Peyer's patch (tissue), 4 donors: Measurements from ENCODE around the gene PPARGC1A. TPM values are rescaled to one million over a fixed set of nuclear protein-coding genes. Genes with fewer than 3 reads are reported as not detected.

Source experiments
- DNase-seq, 3 donors: peaks; one replicate each; pipeline ENCODE4 v3.0.0-alpha.2; 2017 to 2019
- H3K27ac ChIP-seq, 4 donors: fragments of 200-600 bp; sonication (generic); one replicate each; pipeline ENCODE4 v1.5.1; 2016 to 2019
- H3K27me3 ChIP-seq, 2 donors: fragments of 200-600 bp; sonication (generic); one replicate each; pipeline ENCODE4 v1.5.1; 2019
- H3K36me3 ChIP-seq, 3 donors: fragments of 200-600 bp; sonication (generic); one replicate each; pipeline ENCODE4 v1.5.1; 2016 to 2019
- H3K4me1 ChIP-seq, 4 donors: fragments of 200-600 bp; sonication (generic); one replicate each; pipeline ENCODE4 v1.5.1; 2016 to 2019
- H3K4me3 ChIP-seq, 4 donors: fragments of 200-600 bp; sonication (generic); 1 replicate in 3 of 4; 2 replicates in 1 of 4; pipeline ENCODE4 v1.5.1; 2016 to 2019; ENCODE audit warnings: mild to moderate bottlenecking in 1 of 4
- H3K9me3 ChIP-seq, 4 donors: fragments of 200-600 bp; sonication (generic); one replicate each; pipeline ENCODE4 v1.5.1; 2016 to 2019; ENCODE audit warnings: mild to moderate bottlenecking in 1 of 4
- CTCF ChIP-seq, 6 experiments: fragments of 450-650 bp in 4 of 6; fragments of 200-600 bp in 2 of 6; sonication (generic) in 1 of 6; IDR thresholded peaks; one replicate each; pipeline ENCODE4 v1.5.1; 2017 to 2019; ENCODE audit warnings: antibody characterized with exemption in 6 of 6, mild to moderate bottlenecking in 3 of 6, moderate library complexity in 1 of 6
- POLR2A ChIP-seq, 2 donors: fragments of 450-650 bp; IDR thresholded peaks; one replicate each; pipeline ENCODE4 v1.5.1; 2017; ENCODE audit warnings: antibody characterized with exemption in 2 of 2, mild to moderate bottlenecking in 2 of 2, moderate library complexity in 2 of 2
- total RNA-seq, 4 donors: library from RNA; depleted of rRNA; stranded (reverse); fragments of >200 nt; gene quantifications; one replicate each; pipeline ENCODE4 v1.1.0, GENCODE V29; 2016

The PPARGC1A gene
- total RNA-seq, 4 donors from 2014 or later: 53.6 to 106 (median 66.0) TPM

DNA sequence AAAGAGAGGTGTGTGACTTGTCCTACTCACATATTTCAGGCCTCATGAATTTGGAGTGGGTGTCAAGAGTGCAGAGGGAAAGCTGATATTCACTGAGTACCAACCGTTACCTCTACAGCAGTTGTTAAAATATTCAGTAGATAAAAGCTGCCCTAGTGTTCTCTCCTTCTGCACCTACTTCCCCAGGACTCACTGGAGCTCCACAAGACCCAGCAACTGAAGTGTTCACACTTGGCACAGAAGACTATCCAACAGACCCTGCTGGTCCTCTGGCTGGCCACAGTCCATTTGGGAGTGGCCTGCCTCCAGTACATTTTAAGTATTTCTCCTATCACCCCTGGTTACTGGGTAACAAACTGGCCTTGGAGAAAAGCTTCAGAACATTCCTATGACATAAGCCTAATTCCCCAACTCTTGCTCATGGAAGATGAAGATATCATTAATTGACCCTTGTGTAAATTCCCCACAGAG, 70.8 kb downstream of the PPARGC1A start:
- no peaks in the 10 kb centered on the region for H3K4me1 ChIP-seq
- H3K36me3 ChIP-seq: peaks cover 0 to 39% (median 0%) of the 10 kb centered on the region in 3 donors
- no peak for DNase-seq
- no peak overlapping the region for H3K27ac ChIP-seq
- TF ChIP-seq POLR2A (IDR thresholded peaks at IDR 0.05): no peak
- no peaks in the 10 kb centered on the region for H3K27me3 ChIP-seq
- no peak overlapping the region for H3K4me3 ChIP-seq
- no peaks in the 10 kb centered on the region for H3K9me3 ChIP-seq

DNA sequence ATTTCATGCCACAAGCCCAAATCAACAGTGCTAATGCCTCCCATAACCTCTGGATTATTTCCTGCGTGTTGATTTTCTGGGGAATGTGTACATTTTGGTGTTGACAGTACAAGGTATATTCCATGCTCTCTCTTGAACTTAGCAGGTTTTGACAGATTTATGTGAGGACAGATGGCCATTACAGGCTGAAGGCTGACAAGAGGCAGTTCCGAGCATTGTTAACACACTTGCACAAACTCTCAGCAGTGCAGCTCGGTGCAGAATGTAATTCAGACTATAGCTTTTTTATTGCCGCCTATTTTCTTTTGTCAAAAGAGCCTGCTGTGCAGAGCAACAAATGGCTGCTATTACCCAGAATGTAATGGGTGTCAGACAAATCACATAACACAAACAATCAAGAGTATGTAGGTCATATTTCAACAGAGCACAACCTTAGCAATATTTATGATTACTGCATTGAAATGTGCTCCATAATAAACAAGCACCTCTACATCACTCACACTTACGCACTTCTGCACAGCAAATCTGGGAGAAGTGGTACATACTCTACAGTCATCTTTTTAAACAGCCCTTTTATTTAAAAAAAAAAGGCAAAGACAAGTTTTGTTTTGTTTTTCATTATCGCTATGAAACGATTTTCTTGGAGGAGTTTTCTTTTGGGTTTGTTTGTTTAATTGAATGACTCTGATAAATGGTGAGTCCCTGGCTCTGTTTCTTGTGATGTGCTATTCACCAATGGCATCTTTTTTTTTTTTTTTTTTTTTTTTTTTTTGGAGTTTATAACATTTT, 71.6 kb downstream of the PPARGC1A start:
- Histone ChIP-seq H3K36me3 (peaks cover 0 to 44% (median 0%) of the 10 kb centered on the region in 3 donors), H3K27me3 (no peaks in the 10 kb centered on the region), H3K4me3 (no peak overlapping the region), H3K27ac (no peak overlapping the region), H3K9me3 (no peaks in the 10 kb centered on the region), H3K4me1 (no peaks in the 10 kb centered on the region)
- DNase-seq: no peak
- TF ChIP-seq CTCF (IDR thresholded peaks at IDR 0.05) (no peak), POLR2A (IDR thresholded peaks at IDR 0.05) (no peak)

- Histone ChIP-seq H3K27ac (no peak overlapping the region), H3K36me3 (peaks cover 0 to 34% (median 0%) of the 10 kb centered on the region in 3 donors), H3K4me1 (no peaks in the 10 kb centered on the region), H3K9me3 (no peaks in the 10 kb centered on the region), H3K27me3 (no peaks in the 10 kb centered on the region), H3K4me3 (no peak overlapping the region)
- no peak for DNase-seq
- TF ChIP-seq CTCF (IDR thresholded peaks at IDR 0.05) (no peak), POLR2A (IDR thresholded peaks at IDR 0.05) (no peak)
Measured at GRCh38 chr4:23814996-23815660, 74.7 kb downstream of the PPARGC1A start.

GRCh38 chr4:23814587-23814986, 75.3 kb downstream of the PPARGC1A start:
- Histone ChIP-seq H3K27me3 (no peaks in the 10 kb centered on the region), H3K4me3 (no peak overlapping the region), H3K9me3 (no peaks in the 10 kb centered on the region), H3K36me3 (peaks cover 0 to 34% (median 0%) of the 10 kb centered on the region in 3 donors), H3K4me1 (no peaks in the 10 kb centered on the region), H3K27ac (no peak overlapping the region)
- TF ChIP-seq POLR2A (IDR thresholded peaks at IDR 0.05): no peak
- no peak for TF ChIP-seq CTCF (IDR thresholded peaks at IDR 0.05)
- no peak for DNase-seq

DNA sequence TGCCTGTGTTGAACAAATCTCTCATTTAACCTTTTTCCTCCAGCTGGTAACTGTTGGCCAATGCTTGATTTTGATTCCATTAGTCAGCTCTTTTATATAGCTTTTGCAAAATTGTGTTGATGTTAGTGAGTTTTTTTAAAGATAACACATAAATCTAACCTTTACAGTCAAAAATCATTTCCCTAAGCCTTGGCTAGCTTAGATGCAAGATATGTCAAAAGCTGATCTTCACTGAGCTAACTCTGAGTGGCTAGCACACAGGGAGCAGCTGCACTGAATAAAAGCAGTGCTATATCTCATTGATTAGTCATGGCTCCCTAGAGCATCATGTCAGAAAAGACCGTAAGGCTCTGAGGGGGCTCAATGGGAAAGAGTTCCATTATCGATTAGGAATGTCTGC, 78.7 kb downstream of the PPARGC1A start:
- no peaks in the 10 kb centered on the region for H3K27me3 ChIP-seq
- H3K27ac ChIP-seq: no peak overlapping the region
- H3K4me1 ChIP-seq: no peaks in the 10 kb centered on the region
- H3K36me3 ChIP-seq: peaks cover 0 to 36% (median 0%) of the 10 kb centered on the region in 3 donors
- H3K9me3 ChIP-seq: no peaks in the 10 kb centered on the region
- no peak overlapping the region for H3K4me3 ChIP-seq
- no peak for TF ChIP-seq CTCF (IDR thresholded peaks at IDR 0.05)
- no peak for TF ChIP-seq POLR2A (IDR thresholded peaks at IDR 0.05)
- DNase-seq: no peak

DNA sequence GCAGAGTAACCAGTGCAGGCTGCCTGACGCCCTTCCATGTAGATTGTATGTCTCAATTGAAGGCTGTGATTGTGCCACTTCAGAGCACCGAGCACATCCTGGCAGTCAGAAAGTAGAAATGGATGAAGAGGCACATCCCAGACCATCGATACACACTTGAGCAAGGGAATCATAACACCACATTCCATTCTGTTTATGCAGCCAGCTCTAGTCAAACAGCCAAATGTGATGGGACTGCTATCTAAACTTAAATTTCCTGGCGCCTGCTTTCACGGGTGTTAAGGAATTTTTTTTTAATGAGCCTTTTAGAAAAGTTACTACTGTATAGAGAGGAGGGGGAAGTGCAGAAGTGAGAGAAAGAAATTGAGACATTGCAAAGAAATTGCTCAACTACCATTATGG, 84.4 kb downstream of the PPARGC1A start:
- Histone ChIP-seq H3K4me1 (no peaks in the 10 kb centered on the region), H3K4me3 (no peak overlapping the region), H3K9me3 (no peaks in the 10 kb centered on the region), H3K27me3 (no peaks in the 10 kb centered on the region), H3K27ac (no peak overlapping the region), H3K36me3 (peaks cover 0 to 9% (median 0%) of the 10 kb centered on the region in 3 donors)
- DNase-seq: no peak
- TF ChIP-seq CTCF (IDR thresholded peaks at IDR 0.05) (no peak), POLR2A (IDR thresholded peaks at IDR 0.05) (no peak)
